ENCODE data around the gene EBF3.

The EBF3 gene

GRCh38 chr10:129934196-129934925 lies 29.7 kb downstream of the EBF3 start:
- no peak for DNase-seq (ENCODE audit: low spot score)
- Histone ChIP-seq H3K4me3 (no peak overlapping the region), H3K27ac (no peak overlapping the region)
- TF ChIP-seq, protein P1, sequence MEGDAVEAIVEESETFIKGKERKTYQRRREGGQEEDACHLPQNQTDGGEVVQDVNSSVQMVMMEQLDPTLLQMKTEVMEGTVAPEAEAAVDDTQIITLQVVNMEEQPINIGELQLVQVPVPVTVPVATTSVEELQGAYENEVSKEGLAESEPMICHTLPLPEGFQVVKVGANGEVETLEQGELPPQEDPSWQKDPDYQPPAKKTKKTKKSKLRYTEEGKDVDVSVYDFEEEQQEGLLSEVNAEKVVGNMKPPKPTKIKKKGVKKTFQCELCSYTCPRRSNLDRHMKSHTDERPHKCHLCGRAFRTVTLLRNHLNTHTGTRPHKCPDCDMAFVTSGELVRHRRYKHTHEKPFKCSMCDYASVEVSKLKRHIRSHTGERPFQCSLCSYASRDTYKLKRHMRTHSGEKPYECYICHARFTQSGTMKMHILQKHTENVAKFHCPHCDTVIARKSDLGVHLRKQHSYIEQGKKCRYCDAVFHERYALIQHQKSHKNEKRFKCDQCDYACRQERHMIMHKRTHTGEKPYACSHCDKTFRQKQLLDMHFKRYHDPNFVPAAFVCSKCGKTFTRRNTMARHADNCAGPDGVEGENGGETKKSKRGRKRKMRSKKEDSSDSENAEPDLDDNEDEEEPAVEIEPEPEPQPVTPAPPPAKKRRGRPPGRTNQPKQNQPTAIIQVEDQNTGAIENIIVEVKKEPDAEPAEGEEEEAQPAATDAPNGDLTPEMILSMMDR (IDR thresholded peaks at IDR 0.05): no peak

DNA sequence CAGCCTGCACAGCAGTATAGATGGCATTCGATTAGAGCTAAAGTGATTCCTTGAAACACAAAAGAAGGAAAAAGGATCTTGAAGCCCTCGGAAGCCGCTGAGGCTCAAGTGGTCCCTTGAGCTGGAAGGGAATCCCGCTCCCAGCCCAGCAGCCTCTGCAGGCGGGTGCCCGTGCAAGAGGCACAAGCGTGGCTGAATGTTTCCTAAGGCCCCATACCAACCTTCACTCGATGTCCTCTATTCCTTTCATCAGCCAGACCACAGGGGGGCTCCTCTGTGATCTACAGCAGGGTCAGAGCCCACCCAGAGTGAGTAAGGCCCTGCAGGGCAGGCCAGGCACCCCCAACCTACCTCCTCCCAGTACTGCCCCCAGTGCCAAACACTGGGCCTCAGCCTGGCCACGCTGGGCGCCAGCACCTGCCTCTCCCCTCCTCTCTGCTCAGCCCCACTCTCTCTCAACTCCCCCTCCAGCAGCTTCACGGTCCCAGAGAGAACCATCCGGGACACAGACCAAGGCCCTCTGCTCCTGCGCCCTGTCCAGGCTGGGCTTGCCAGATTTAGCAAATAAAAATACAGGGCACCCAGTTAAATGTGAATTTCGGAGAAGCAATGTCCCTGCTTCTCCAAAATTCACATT lies 30.5 kb downstream of the EBF3 start:
- TF ChIP-seq, protein P1 (IDR thresholded peaks at IDR 0.05): no peak
- DNase-seq (ENCODE audit: low spot score): no peak
- Histone ChIP-seq H3K4me3 (no peak overlapping the region), H3K27ac (no peak overlapping the region)

- TF ChIP-seq, protein P1 (IDR thresholded peaks at IDR 0.05): no peak
- no peak for DNase-seq (ENCODE audit: low spot score)
- Histone ChIP-seq H3K4me3 (no peak overlapping the region), H3K27ac (no peak overlapping the region)
Measured at GRCh38 chr10:129932751-129933433, 31.2 kb downstream of the EBF3 start.

- Histone ChIP-seq H3K4me3 (no peak overlapping the region), H3K27ac (no peak overlapping the region)
- DNase-seq (ENCODE audit: low spot score): no peak
- TF ChIP-seq, protein P1 (IDR thresholded peaks at IDR 0.05): no peak
Measured at GRCh38 chr10:129932182-129932581, 31.9 kb downstream of the EBF3 start.

GRCh38 chr10:129929343-129930292 lies 34.5 kb downstream of the EBF3 start:
- no peak overlapping the region for H3K4me3 ChIP-seq
- H3K27ac ChIP-seq: no peak overlapping the region
- TF ChIP-seq, protein P1 (IDR thresholded peaks at IDR 0.05): no peak
- DNase-seq (ENCODE audit: low spot score): no peak

DNA sequence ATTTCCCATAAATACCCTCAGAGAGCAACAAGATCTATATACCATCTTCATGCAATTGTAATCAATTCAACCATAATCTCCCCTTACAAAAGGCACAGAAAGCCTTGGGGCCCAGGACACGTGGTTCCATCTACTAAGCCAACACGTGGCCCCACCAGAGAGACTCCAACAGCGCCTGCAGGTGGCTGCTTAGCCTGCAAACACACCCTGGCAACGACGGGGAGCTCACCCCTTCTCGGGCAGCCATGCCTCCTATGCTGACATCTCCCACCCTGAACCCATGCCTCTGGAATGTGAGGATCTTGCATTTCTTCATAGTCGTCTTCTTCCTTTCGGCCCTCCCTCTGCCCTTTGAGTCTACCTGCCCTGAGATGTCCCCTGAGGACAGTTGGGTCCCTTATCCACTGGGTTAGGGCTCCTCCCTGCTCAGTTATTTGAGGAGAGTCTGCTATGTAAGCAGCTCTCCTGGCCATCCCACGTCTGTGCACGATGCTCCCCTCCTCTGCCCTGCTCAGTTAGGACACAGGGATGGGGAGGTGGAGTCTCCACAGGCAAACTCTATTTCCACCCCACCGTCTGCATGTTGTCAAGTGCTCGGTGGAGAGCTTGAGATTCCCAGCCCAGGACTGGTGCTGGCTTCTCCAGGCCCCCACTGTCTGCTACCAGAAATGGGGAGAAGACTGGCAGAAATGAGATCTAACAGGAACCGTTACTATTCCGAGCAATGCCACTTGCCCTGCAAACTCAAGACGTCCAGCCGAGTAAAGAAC lies 36.5 kb downstream of the EBF3 start:
- Histone ChIP-seq H3K4me3 (no peak overlapping the region), H3K27ac (no peak overlapping the region)
- TF ChIP-seq, protein P1 (IDR thresholded peaks at IDR 0.05): no peak
- no peak for DNase-seq (ENCODE audit: low spot score)

All from coronary artery (tissue), 2 donors.